NCI-H187 treated with DMSO at 0.1 percent for 48 hours (cell line): Measurements from ENCODE around the gene TNFSF12.

Experiments used
- DNase-seq: peaks from one replicate; lab custom pipeline; 2025; lab: John Stamatoyannopoulos, UW

TNFSF12 gene

GRCh38 chr17:7544911-7545310 lies 3.9 kb upstream of the TNFSF12 start:
- no peak for DNase-seq

- DNase-seq: no peak
Observed at GRCh38 chr17:7549401-7550055, 670 bp downstream of the TNFSF12 start.

GRCh38 chr17:7550344-7550743 lies 1.5 kb downstream of the TNFSF12 start:
- no peak for DNase-seq

- DNase-seq: no peak
Observed at GRCh38 chr17:7551396-7551795, 2.5 kb downstream of the TNFSF12 start.

- no peak for DNase-seq
Observed at GRCh38 chr17:7552621-7553051, 3.8 kb downstream of the TNFSF12 start.

GRCh38 chr17:7553356-7553755 lies 4.5 kb downstream of the TNFSF12 start:
- DNase-seq: no peak

- no peak for DNase-seq
Observed at GRCh38 chr17:7555320-7555948, 6.6 kb downstream of the TNFSF12 start.

- no peak for DNase-seq
Observed at GRCh38 chr17:7556627-7557026, 7.8 kb downstream of the TNFSF12 start.

- DNase-seq: no peak
Observed at GRCh38 chr17:7557147-7557764, 8.4 kb downstream of the TNFSF12 start.

GRCh38 chr17:7557775-7558543 lies 9.1 kb downstream of the TNFSF12 start:
- no peak for DNase-seq

GRCh38 chr17:7558544-7559319 lies 9.9 kb downstream of the TNFSF12 start, which contains the start of gene TNFSF13:
TSS of gene TNFSF13 (plus strand) at chr17:7558750. CDS start at chr17:7559040, 290 bp downstream.
- DNase-seq: no peak

- DNase-seq: no peak
Observed at GRCh38 chr17:7559320-7560171, 10.7 kb downstream of the TNFSF12 start.

GRCh38 chr17:7560172-7561027 lies 11.5 kb downstream of the TNFSF12 start:
- no peak for DNase-seq

- DNase-seq: no peak
Observed at GRCh38 chr17:7561028-7561575, 12.2 kb downstream of the TNFSF12 start.

- no peak for DNase-seq
Observed at GRCh38 chr17:7561589-7562207, 12.8 kb downstream of the TNFSF12 start, which contains the start of gene SENP3. TSS of gene SENP3 (plus strand) at chr17:7561919. CDS start at chr17:7563077, 1,158 bp downstream.

GRCh38 chr17:7562208-7562605 lies 13.3 kb downstream of the TNFSF12 start:
- no peak for DNase-seq

- DNase-seq: no peak
Observed at GRCh38 chr17:7563115-7563869, 14.4 kb downstream of the TNFSF12 start.

- no peak for DNase-seq
Observed at GRCh38 chr17:7569571-7569970, 20.7 kb downstream of the TNFSF12 start.
